Measurements from ENCODE around the gene APAF1. TPM values are rescaled to one million over a fixed set of nuclear protein-coding genes. Genes with fewer than 3 reads are reported as not detected.

The APAF1 gene
- total and polyA plus RNA-seq, 9 of the 15 experiments (the other 6 are each of a cell fraction or from before 2014, with no cell fraction given): 5.1 to 15.7 (median 9.9) TPM

DNA sequence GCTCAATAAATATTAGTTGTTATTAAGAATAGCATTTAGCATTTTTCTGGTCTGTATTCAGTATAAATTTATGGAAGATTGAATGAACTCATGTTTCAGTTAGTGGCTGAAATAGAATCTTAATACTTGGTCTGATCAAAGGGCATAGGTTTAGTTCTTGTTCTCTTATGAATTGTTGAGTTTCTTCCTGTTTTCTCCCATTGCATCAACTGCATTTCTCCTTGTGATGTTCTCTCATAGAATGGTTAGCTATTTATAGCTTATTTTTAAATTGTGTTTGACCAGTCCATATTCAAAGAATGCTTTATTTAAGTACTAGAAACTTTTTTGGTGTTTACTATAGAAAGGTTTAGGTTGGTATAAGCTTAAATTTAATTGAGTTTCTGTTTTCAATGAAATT lies 29.8 kb downstream of the APAF1 start:
- no peak overlapping the region for H3K4me2 ChIP-seq (ENCODE audit: insufficient read depth, low read length)
- H3K4me3 ChIP-seq: no peak overlapping the region
- FAIRE-seq (no peak), ATAC-seq (no peak), DNase-seq (ENCODE audit: extremely low read depth in 1 of 4, low spot score in 3 of 4) (no peak)
- peaks cover 7 to 9% of the 10 kb centered on the region in 2 experiments; a peak in 4 of 5 replicates for H3K4me1 ChIP-seq (replicated peaks in 1 of 2; ENCODE audit: control insufficient read depth in 2 of 2, insufficient read depth in 2 of 2, low read length in 2 of 2)
- H3K27ac ChIP-seq (ENCODE audit: extremely low read depth, low read depth, low read length): no peak overlapping the region
- BruUV-seq (replicated peaks): no TSS peak
- H2AFZ ChIP-seq (ENCODE audit: low read depth, low read length): no peak overlapping the region
- H3K9ac ChIP-seq (ENCODE audit: insufficient read depth in 1 of 2, low read depth in 2 of 2, low read length in 2 of 2): no peak overlapping the region
- H4K20me1 ChIP-seq (replicated peaks; ENCODE audit: control insufficient read depth, insufficient read depth, low read length): no peaks in the 10 kb centered on the region
- ChIA-PET POLR2A (interaction anchor here (0.6 kb wide), 1 partner anchor 31 kb away, joined by 4 read pairs; no protein-coding TSS in a partner anchor), CTCF (ENCODE audit: low intra/inter-chr PET ratio) (no interaction called here)
- in situ Hi-C loops (cut with MboI): no loop called here
- no peaks in the 10 kb centered on the region for H3K79me2 ChIP-seq (ENCODE audit: control insufficient read depth, insufficient read depth, low read length)
- H3K27me3 ChIP-seq (ENCODE audit: control insufficient read depth in 2 of 2, insufficient read depth in 2 of 2, low read length in 2 of 2): no peaks in the 10 kb centered on the region
- intact Hi-C loops (cut with micrococcal nuclease): no loop called here
- no peaks in the 10 kb centered on the region for H3K9me1 ChIP-seq (ENCODE audit: control insufficient read depth, insufficient read depth, low read length)
- no peaks in the 10 kb centered on the region for H3K9me3 ChIP-seq (replicated peaks; ENCODE audit: control insufficient read depth, insufficient read depth, low read depth, low read length)
- H3K36me3 ChIP-seq (ENCODE audit: control insufficient read depth, insufficient read depth, low read length): no peaks in the 10 kb centered on the region; the same call in 2 of the 3 replicates
- TF ChIP-seq, protein P1, sequence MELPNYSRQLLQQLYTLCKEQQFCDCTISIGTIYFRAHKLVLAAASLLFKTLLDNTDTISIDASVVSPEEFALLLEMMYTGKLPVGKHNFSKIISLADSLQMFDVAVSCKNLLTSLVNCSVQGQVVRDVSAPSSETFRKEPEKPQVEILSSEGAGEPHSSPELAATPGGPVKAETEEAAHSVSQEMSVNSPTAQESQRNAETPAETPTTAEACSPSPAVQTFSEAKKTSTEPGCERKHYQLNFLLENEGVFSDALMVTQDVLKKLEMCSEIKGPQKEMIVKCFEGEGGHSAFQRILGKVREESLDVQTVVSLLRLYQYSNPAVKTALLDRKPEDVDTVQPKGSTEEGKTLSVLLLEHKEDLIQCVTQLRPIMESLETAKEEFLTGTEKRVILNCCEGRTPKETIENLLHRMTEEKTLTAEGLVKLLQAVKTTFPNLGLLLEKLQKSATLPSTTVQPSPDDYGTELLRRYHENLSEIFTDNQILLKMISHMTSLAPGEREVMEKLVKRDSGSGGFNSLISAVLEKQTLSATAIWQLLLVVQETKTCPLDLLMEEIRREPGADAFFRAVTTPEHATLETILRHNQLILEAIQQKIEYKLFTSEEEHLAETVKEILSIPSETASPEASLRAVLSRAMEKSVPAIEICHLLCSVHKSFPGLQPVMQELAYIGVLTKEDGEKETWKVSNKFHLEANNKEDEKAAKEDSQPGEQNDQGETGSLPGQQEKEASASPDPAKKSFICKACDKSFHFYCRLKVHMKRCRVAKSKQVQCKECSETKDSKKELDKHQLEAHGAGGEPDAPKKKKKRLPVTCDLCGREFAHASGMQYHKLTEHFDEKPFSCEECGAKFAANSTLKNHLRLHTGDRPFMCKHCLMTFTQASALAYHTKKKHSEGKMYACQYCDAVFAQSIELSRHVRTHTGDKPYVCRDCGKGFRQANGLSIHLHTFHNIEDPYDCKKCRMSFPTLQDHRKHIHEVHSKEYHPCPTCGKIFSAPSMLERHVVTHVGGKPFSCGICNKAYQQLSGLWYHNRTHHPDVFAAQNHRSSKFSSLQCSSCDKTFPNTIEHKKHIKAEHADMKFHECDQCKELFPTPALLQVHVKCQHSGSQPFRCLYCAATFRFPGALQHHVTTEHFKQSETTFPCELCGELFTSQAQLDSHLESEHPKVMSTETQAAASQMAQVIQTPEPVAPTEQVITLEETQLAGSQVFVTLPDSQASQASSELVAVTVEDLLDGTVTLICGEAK (IDR thresholded peaks at IDR 0.05): no peak
- TF ChIP-seq, protein P1 (CRISPR knock-in tag; IDR thresholded peaks at IDR 0.05): no peak
- TF ChIP-seq SMAD1 (IDR thresholded peaks at IDR 0.05; ENCODE audit: low read depth, low read length, partially characterized antibody): no peak
- no peak for TF ChIP-seq FOXA1 (IDR thresholded peaks at IDR 0.05; ENCODE audit: borderline replicate concordance)
- no peak for TF ChIP-seq SREBF1 (IDR thresholded peaks at IDR 0.05; ENCODE audit: borderline replicate concordance, low read depth, low read length)
- TF ChIP-seq, protein P2, sequence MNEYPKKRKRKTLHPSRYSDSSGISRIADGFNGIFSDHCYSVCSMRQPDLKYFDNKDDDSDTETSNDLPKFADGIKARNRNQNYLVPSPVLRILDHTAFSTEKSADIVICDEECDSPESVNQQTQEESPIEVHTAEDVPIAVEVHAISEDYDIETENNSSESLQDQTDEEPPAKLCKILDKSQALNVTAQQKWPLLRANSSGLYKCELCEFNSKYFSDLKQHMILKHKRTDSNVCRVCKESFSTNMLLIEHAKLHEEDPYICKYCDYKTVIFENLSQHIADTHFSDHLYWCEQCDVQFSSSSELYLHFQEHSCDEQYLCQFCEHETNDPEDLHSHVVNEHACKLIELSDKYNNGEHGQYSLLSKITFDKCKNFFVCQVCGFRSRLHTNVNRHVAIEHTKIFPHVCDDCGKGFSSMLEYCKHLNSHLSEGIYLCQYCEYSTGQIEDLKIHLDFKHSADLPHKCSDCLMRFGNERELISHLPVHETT (CRISPR knock-in tag; conservative IDR thresholded peaks at IDR 0.05 in 1 of 2, IDR thresholded peaks at IDR 0.05 in 1 of 2): no peak
- TF ChIP-seq ETS2 (tag; IDR thresholded peaks at IDR 0.05; ENCODE audit: borderline replicate concordance, poor library complexity, severe bottlenecking): no peak
- TF ChIP-seq, protein P3, sequence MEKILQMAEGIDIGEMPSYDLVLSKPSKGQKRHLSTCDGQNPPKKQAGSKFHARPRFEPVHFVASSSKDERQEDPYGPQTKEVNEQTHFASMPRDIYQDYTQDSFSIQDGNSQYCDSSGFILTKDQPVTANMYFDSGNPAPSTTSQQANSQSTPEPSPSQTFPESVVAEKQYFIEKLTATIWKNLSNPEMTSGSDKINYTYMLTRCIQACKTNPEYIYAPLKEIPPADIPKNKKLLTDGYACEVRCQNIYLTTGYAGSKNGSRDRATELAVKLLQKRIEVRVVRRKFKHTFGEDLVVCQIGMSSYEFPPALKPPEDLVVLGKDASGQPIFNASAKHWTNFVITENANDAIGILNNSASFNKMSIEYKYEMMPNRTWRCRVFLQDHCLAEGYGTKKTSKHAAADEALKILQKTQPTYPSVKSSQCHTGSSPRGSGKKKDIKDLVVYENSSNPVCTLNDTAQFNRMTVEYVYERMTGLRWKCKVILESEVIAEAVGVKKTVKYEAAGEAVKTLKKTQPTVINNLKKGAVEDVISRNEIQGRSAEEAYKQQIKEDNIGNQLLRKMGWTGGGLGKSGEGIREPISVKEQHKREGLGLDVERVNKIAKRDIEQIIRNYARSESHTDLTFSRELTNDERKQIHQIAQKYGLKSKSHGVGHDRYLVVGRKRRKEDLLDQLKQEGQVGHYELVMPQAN (IDR thresholded peaks at IDR 0.05; ENCODE audit: borderline replicate concordance): no peak
- TF ChIP-seq DIDO1 (tag; IDR thresholded peaks at IDR 0.05; ENCODE audit: low read depth): no peak
- TF ChIP-seq MCM3 (IDR thresholded peaks at IDR 0.05): no peak
- no peak for TF ChIP-seq LEF1 (IDR thresholded peaks at IDR 0.05)

All from K562 (cell line).